Keratinocyte (primary cell): ENCODE measurements around the gene RPS15A.
"Not testable (repeated sequence)": the region's sequence is repeated elsewhere in the genome, so short reads cannot be mapped to it uniquely, and the experiment has no call there.

Source experiments
- EZH2 ChIP-seq: IDR thresholded peaks from one replicate; pipeline ENCODE4 v1.6.1; 2012; ENCODE audit warnings: inconsistent platforms, mild to moderate bottlenecking, low read length, moderate library complexity
- TF ChIP-seq, protein P1 (sequence below), 3 experiments: IDR thresholded peaks in 1 of 3; conservative IDR thresholded peaks in 1 of 3; optimal IDR thresholded peaks in 1 of 3; 2 replicates in 2 of 3; 3 replicates in 1 of 3; pipeline versions ENCODE3 to v1.5.1; 2011; ENCODE audit warnings: low read length in 3 of 3, mild to moderate bottlenecking in 3 of 3, moderate library complexity in 2 of 3, control low read depth in 1 of 3, inconsistent platforms in 1 of 3; ENCODE audit not compliant: insufficient read depth in 2 of 3; ENCODE audit errors: extremely low read depth in 1 of 3

DNA sequence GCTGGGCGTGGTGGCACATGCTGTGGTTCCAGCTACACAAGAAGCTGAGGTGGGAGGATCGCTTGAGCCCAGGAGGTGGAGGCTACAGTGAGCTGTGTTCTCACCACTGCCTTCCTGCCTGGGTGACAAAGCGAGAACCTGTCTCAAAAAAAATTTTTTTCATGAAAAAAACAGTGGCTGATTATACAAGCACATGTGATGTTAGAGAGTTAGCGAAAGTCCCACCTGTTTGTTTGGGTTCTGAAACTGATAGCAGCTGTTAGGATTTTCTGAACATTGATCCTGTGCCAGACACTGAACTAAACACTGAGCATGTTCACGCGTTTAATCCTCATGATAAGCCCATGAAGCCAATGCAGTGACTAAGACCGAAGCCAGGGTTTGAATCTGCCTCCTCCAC lies 22.9 kb downstream of the RPS15A start:
- TF ChIP-seq EZH2 = not testable (repeated sequence)
- TF ChIP-seq, protein P1, sequence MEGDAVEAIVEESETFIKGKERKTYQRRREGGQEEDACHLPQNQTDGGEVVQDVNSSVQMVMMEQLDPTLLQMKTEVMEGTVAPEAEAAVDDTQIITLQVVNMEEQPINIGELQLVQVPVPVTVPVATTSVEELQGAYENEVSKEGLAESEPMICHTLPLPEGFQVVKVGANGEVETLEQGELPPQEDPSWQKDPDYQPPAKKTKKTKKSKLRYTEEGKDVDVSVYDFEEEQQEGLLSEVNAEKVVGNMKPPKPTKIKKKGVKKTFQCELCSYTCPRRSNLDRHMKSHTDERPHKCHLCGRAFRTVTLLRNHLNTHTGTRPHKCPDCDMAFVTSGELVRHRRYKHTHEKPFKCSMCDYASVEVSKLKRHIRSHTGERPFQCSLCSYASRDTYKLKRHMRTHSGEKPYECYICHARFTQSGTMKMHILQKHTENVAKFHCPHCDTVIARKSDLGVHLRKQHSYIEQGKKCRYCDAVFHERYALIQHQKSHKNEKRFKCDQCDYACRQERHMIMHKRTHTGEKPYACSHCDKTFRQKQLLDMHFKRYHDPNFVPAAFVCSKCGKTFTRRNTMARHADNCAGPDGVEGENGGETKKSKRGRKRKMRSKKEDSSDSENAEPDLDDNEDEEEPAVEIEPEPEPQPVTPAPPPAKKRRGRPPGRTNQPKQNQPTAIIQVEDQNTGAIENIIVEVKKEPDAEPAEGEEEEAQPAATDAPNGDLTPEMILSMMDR (optimal IDR thresholded peaks at IDR 0.05 in 1 of 3, IDR thresholded peaks at IDR 0.05 in 1 of 3, conservative IDR thresholded peaks at IDR 0.05 in 1 of 3; ENCODE audit: extremely low read depth in 1 of 3, insufficient read depth in 2 of 3, low read length in 3 of 3) = not testable (repeated sequence)
